Gastroesophageal sphincter (tissue), 4 donors: ENCODE measurements around the gene IL22RA1. TPM values are rescaled to one million over a fixed set of nuclear protein-coding genes. Genes with fewer than 3 reads are reported as not detected.

ENCODE experiments used
- ATAC-seq: fragments of 150-250 bp; one replicate; pipeline ENCODE4 v1.9.1; 2016; ENCODE audit warnings: mild to moderate bottlenecking, moderate library complexity
- H3K27ac ChIP-seq, 4 donors: fragments of 200-600 bp; sonication (generic) in 3 of 4; 1 replicate in 3 of 4; 2 replicates in 1 of 4; pipeline ENCODE4 v1.5.1; 2016 to 2019
- H3K27me3 ChIP-seq: fragments of 200-600 bp; sonication (generic); one replicate; pipeline ENCODE4 v1.5.1; 2019
- H3K36me3 ChIP-seq, 2 donors: fragments of 200-600 bp; sonication (generic); one replicate each; pipeline ENCODE4 v1.5.1; 2019; ENCODE audit warnings: control low read depth in 1 of 2
- H3K4me1 ChIP-seq, 3 donors: fragments of 200-600 bp; sonication (generic); 1 replicate in 2 of 3; 2 replicates in 1 of 3; pipeline ENCODE4 v1.5.1; 2016 to 2019; ENCODE audit warnings: control low read depth in 2 of 3
- H3K4me3 ChIP-seq, 2 donors: fragments of 200-600 bp; sonication (generic); one replicate each; pipeline ENCODE4 v1.5.1; 2019; ENCODE audit warnings: mild to moderate bottlenecking in 1 of 2, moderate library complexity in 1 of 2
- H3K9me3 ChIP-seq, 3 donors: fragments of 200-600 bp; sonication (generic); one replicate each; pipeline ENCODE4 v1.5.1; 2017 to 2019; ENCODE audit warnings: control low read depth in 2 of 3
- CTCF ChIP-seq, 4 experiments: fragments of 200-600 bp in 2 of 4; fragments of 450-650 bp in 2 of 4; sonication (generic) in 1 of 4; IDR thresholded peaks; one replicate each; pipeline ENCODE4 v1.5.1; 2017 to 2019; ENCODE audit warnings: antibody characterized with exemption in 4 of 4, mild to moderate bottlenecking in 2 of 4, moderate library complexity in 2 of 4
- EP300 ChIP-seq: sonication (generic); formaldehyde crosslinking; IDR thresholded peaks from one replicate; pipeline ENCODE4 v1.6.1; 2017; ENCODE audit warnings: antibody characterized with exemption, mild to moderate bottlenecking
- POLR2A ChIP-seq, 2 donors: fragments of 450-650 bp; IDR thresholded peaks; one replicate each; pipeline ENCODE4 v1.6.1; 2017; ENCODE audit warnings: antibody characterized with exemption in 2 of 2, mild to moderate bottlenecking in 2 of 2, moderate library complexity in 1 of 2
- POLR2AphosphoS5 ChIP-seq: sonication (generic); formaldehyde crosslinking; IDR thresholded peaks from one replicate; pipeline ENCODE4 v1.6.1; 2017; ENCODE audit warnings: antibody characterized with exemption
- WGBS, 2 donors: methylation state at CpG; one replicate each; pipeline ENCODE4 v1.1.5; 2018; ENCODE audit warnings: low coverage in 1 of 2; 5-methylcytosine and 5-hydroxymethylcytosine counted together
- total RNA-seq, 4 donors: library from RNA; depleted of rRNA; stranded (reverse); fragments of >200 nt; gene quantifications; one replicate each; pipeline ENCODE4 v1.1.0, GENCODE V29; 2016

The IL22RA1 gene
- total RNA-seq, 4 donors from 2014 or later: 0.57 to 0.58 TPM; not detected in 2

GRCh38 chr1:24140741-24141181, 2.2 kb downstream of the IL22RA1 start:
- 80 to 84% methylated on average over 4 to 10 of the region's 17 CpGs for WGBS, 2 donors
- Histone ChIP-seq H3K36me3 (no peaks in the 10 kb centered on the region), H3K4me1 (peaks cover 0 to 8% (median 0%) of the 10 kb centered on the region in 3 donors), H3K9me3 (no peaks in the 10 kb centered on the region), H3K4me3 (no peak overlapping the region), H3K27me3 (peaks cover 23% of the 10 kb centered on the region), H3K27ac (no peak overlapping the region)
- no peak for ATAC-seq
- TF ChIP-seq POLR2AphosphoS5 (no peak), CTCF (IDR thresholded peaks at IDR 0.05) (no peak), EP300 (no peak), POLR2A (IDR thresholded peaks at IDR 0.05) (no peak)

GRCh38 chr1:24139841-24140425, 3.0 kb downstream of the IL22RA1 start:
- no peak for TF ChIP-seq POLR2A (IDR thresholded peaks at IDR 0.05)
- TF ChIP-seq EP300: no peak
- TF ChIP-seq POLR2AphosphoS5: no peak
- TF ChIP-seq CTCF (IDR thresholded peaks at IDR 0.05): no peak
- Histone ChIP-seq H3K27me3 (peaks cover 23% of the 10 kb centered on the region), H3K4me3 (no peak overlapping the region), H3K27ac (no peak overlapping the region), H3K4me1 (peaks cover 0 to 8% (median 0%) of the 10 kb centered on the region in 3 donors), H3K9me3 (no peaks in the 10 kb centered on the region), H3K36me3 (no peaks in the 10 kb centered on the region)
- no peak for ATAC-seq
- 83 to 90% methylated on average over 2 to 4 of the region's 11 CpGs for WGBS, 2 donors

- no peak for TF ChIP-seq POLR2A (IDR thresholded peaks at IDR 0.05)
- TF ChIP-seq EP300: no peak
- TF ChIP-seq CTCF (IDR thresholded peaks at IDR 0.05): no peak
- no peak for TF ChIP-seq POLR2AphosphoS5
Measured at GRCh38 chr1:24139222-24139489, 3.8 kb downstream of the IL22RA1 start.

GRCh38 chr1:24138476-24139221, 4.3 kb downstream of the IL22RA1 start:
- no peaks in the 10 kb centered on the region for H3K9me3 ChIP-seq
- TF ChIP-seq CTCF (IDR thresholded peaks at IDR 0.05) (no peak), POLR2AphosphoS5 (no peak)
- no peak for ATAC-seq
- H3K27me3 ChIP-seq: peaks cover 23% of the 10 kb centered on the region
- peaks cover 0 to 8% (median 0%) of the 10 kb centered on the region in 3 donors for H3K4me1 ChIP-seq
- H3K4me3 ChIP-seq: no peak overlapping the region
- no peaks in the 10 kb centered on the region for H3K36me3 ChIP-seq
- no peak overlapping the region for H3K27ac ChIP-seq
- 51 to 66% methylated on average over 5 to 8 of the region's 13 CpGs for WGBS, 2 donors

More at GRCh38 chr1:24139222-24139489, 3.8 kb downstream of the IL22RA1 start:
- WGBS, 2 donors: 71 to 75% methylated on average over 2 of the region's 2 CpGs
- no peak overlapping the region for H3K27ac ChIP-seq
- no peak overlapping the region for H3K4me3 ChIP-seq
- no peaks in the 10 kb centered on the region for H3K9me3 ChIP-seq
- ATAC-seq: no peak
- no peaks in the 10 kb centered on the region for H3K36me3 ChIP-seq
- H3K4me1 ChIP-seq: peaks cover 0 to 8% (median 0%) of the 10 kb centered on the region in 3 donors
- peaks cover 23% of the 10 kb centered on the region for H3K27me3 ChIP-seq

- H3K4me1 ChIP-seq: no peaks in the 10 kb centered on the region
- H3K27ac ChIP-seq: no peak overlapping the region
- H3K4me3 ChIP-seq: no peak overlapping the region
- no peak for ATAC-seq
- WGBS, 2 donors: 84 to 85% methylated on average over 9 to 10 of the region's 15 CpGs
- no peak for TF ChIP-seq CTCF (IDR thresholded peaks at IDR 0.05)
- no peak for TF ChIP-seq POLR2AphosphoS5
- no peak for TF ChIP-seq POLR2A (IDR thresholded peaks at IDR 0.05)
- no peak for TF ChIP-seq EP300
- peaks cover 17% of the 10 kb centered on the region for H3K27me3 ChIP-seq
- H3K9me3 ChIP-seq: no peaks in the 10 kb centered on the region
- no peaks in the 10 kb centered on the region for H3K36me3 ChIP-seq
Measured at GRCh38 chr1:24136956-24137539, 5.9 kb downstream of the IL22RA1 start.
